Uterus (tissue), 2 donors: ENCODE measurements around the gene SLC28A3.

Experiments used
- CTCF ChIP-seq, 4 experiments: fragments of 200-600 bp in 2 of 4; fragments of 450-650 bp in 2 of 4; sonication (generic) in 2 of 4; IDR thresholded peaks; one replicate each; pipeline ENCODE4 v1.5.1; 2016 to 2019; ENCODE audit warnings: antibody characterized with exemption in 4 of 4, mild to moderate bottlenecking in 2 of 4, moderate library complexity in 1 of 4
- POLR2A ChIP-seq, 2 donors: fragments of 450-650 bp; IDR thresholded peaks; one replicate each; pipeline ENCODE4 v1.6.1; 2016; ENCODE audit warnings: antibody characterized with exemption in 2 of 2, mild to moderate bottlenecking in 1 of 2, moderate library complexity in 1 of 2

- TF ChIP-seq CTCF (IDR thresholded peaks at IDR 0.05) (no peak), POLR2A (IDR thresholded peaks at IDR 0.05) (no peak)
Observed at GRCh38 chr9:84330246-84330645, 10.3 kb downstream of the SLC28A3 start.
